ENCODE data around the gene TPM4. TPM values are rescaled to one million over a fixed set of nuclear protein-coding genes. Genes with fewer than 3 reads are reported as not detected.
A peak's percentile ranks its signal among the peaks of the same experiment; 100 is the strongest.
"Not testable (repeated sequence)": the region's sequence is repeated elsewhere in the genome, so short reads cannot be mapped to it uniquely, and the experiment has no call there.

Gene TPM4
- 100 to 1,000 TPM; 462 to 510 TPM for total RNA-seq

DNA sequence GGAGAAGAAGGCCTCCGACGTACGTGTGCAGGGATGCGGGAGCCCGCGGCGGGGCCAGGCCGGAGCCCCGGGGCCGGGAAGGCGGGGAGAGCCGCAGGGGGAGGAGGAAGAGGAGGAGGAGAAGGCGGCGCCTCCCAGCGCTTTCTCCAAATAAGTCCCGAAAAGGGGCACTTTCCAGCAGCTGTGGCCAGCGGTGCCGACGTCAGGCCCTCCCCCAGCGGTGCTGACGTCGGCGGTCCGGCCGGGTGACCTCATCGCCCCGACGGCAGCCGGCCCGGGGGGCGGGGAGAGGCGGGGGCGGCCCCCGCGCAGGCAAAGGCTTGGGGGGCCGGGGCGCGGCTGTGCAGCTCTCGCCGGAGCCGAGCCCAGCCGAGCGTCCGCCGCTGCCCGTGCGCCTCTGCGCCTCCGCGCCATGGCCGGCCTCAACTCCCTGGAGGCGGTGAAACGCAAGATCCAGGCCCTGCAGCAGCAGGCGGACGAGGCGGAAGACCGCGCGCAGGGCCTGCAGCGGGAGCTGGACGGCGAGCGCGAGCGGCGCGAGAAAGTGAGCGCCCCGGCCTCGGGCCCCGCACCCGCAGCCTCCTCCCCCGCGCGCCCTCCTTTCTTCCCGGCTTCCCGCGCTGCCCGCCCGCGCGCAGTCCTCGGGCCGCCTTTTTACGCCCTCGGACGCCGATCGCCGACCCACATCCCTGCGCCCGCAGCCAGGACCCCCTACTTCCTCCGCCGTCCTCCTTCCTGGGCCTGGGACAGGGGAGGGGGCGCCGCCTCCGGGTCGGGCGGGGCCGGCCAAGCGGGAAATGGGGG is at the start of gene TPM4:
Gene TPM4, plus strand, starts transcription at position 342 of the 804 bp plus-strand sequence. Its CDS starts 71 bp downstream, at position 413.
- H3K36me3 Mint-ChIP-seq = peaks cover 20% of the 10 kb centered on the region
- DNase-seq (ENCODE audit: low spot score) = peak; percentile 93
- peaks cover 50 to 56% of the 10 kb centered on the region in 2 donors for H3K4me1 Mint-ChIP-seq (ENCODE audit: low read depth in 2 of 2)
- peak within 1 kb of the TSS; percentile 86 for H3K4me3 Mint-ChIP-seq
- peak; percentile 80 to 85 for ATAC-seq
- no peaks in the 10 kb centered on the region for H3K27me3 Mint-ChIP-seq
- H3K27ac Mint-ChIP-seq = peak within 1 kb of the TSS; percentile 96 to 97
- H3K9me3 Mint-ChIP-seq = no peaks in the 10 kb centered on the region

DNA sequence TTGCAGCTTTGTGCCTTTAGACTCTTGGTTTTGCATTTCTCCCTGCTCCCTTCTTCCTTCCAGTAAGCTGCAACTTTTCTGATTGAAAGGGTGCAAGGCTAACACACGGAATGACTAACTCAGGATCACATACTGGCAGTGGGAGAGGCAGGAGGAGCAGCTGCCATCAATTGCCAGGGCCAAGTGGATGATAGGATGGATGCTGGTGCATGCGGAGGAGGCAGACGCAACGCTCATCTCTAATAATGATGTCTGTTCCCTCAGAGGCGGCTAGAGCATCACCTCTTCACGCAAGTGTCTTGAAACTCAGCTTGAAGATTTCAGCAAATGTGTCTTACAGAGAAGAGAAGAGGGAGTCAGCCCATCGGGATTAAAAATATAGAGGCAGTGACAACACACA is 49.5 kb upstream of the TPM4 start:
- Mint-ChIP-seq H3K36me3 (no peaks in the 10 kb centered on the region), H3K27ac (no peak overlapping the region), H3K4me3 (no peak overlapping the region), H3K4me1 (ENCODE audit: low read depth in 2 of 2) (no peaks in the 10 kb centered on the region), H3K9me3 (no peaks in the 10 kb centered on the region), H3K27me3 (no peaks in the 10 kb centered on the region)
- DNase-seq (ENCODE audit: low spot score) (no peak), ATAC-seq (no peak)

DNA sequence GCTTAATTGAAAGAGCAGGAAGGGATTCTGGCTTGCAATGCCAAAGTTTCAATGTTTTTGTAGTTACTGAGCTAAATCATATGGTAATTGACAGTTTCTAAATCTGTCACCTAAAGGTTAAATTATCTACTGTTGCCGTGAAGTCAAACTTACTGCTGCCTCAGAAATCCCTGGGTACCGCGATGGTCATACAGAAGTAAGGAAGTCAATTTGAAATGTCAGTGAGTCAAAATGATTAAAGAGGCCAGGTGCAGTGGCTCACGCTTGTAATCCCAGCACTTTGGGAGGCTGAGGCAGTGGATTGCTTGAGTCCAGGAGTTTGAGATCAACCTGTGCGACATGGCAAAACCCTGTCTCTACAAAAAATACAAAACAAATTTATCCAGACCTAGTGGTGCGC is 48.8 kb upstream of the TPM4 start:
- no peak overlapping the region for H3K27ac Mint-ChIP-seq

DNA sequence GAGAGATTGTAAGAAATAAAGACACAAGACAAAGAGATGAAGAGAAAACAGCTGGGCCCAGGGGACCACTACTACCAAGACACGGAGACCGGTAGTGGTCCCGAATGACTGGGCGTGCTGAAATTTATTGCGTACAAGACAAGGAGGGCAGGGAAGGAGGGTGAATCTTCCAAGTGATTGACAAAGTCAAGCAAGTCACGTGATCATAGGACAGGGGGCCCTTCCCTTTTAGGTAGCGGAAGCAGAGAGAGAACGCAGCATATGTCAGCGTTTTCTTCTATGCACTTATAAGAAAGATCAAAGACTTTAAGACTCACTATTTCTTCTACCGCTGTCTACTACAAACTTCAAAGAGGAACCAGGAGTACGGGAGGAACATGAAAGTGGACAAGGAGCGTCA is 46.1 kb upstream of the TPM4 start:
- DNase-seq (ENCODE audit: low spot score); H3K4me1 Mint-ChIP-seq (ENCODE audit: low read depth in 2 of 2); ATAC-seq; H3K27me3 Mint-ChIP-seq; H3K9me3 Mint-ChIP-seq; H3K4me3 Mint-ChIP-seq; H3K27ac Mint-ChIP-seq; H3K36me3 Mint-ChIP-seq: not testable (repeated sequence)

More for the DNA sequence above, 48.8 kb upstream of the TPM4 start:
- Mint-ChIP-seq H3K27me3 (no peaks in the 10 kb centered on the region), H3K36me3 (no peaks in the 10 kb centered on the region), H3K4me1 (ENCODE audit: low read depth in 2 of 2) (no peaks in the 10 kb centered on the region), H3K4me3 (no peak overlapping the region), H3K9me3 (no peaks in the 10 kb centered on the region)
- DNase-seq (ENCODE audit: low spot score) = no peak
- no peak for ATAC-seq

DNA sequence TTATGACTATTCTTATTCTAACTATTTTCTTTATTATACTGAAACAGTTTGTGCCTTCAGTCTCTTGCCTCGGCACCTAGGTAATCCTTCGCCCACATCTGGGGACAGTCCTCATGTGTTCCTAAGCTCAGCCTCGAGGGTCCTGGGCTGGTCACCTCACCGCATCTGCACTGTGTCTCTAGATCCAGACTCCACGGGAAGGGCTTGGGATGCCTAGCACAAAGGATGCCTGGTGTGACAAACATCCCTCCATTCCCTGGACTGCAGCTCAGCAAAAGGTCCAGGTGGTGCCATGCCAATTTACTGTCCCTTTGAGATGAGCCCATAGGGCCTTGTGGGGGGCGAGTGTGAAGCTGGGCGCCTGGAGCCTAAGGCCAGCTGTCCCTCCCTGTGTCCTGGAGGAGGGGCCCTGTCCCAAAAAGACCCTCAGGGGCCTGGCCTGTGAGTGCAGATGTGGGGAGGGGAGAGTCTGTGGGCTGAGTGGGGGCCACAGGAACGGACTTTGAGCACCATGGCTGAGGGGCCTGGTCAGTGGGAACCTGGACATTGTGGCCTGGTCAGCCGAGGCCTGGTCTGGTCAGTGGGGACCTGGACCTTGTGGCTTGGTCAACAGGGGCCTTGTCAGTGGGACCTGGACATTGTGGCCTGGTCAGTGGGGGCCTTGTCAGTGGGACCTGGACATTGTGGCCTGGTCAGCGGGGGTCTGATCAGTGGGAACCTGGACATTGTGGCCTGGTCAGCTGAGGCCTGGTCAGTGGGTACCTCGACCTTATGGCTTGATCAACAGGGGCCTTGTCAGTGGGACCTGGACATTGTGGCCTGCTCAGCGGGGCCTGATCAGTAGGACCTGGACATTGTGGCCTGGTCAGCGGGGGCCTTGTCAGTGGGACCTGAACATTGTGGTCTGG is 45.1 kb upstream of the TPM4 start:
- no peak for DNase-seq (ENCODE audit: low spot score)
- H3K36me3 Mint-ChIP-seq = no peaks in the 10 kb centered on the region
- no peak for ATAC-seq
- H3K27ac Mint-ChIP-seq = no peak overlapping the region
- H3K27me3 Mint-ChIP-seq = no peaks in the 10 kb centered on the region
- H3K9me3 Mint-ChIP-seq = no peaks in the 10 kb centered on the region
- no peaks in the 10 kb centered on the region for H3K4me1 Mint-ChIP-seq (ENCODE audit: low read depth in 2 of 2)
- no peak overlapping the region for H3K4me3 Mint-ChIP-seq

DNA sequence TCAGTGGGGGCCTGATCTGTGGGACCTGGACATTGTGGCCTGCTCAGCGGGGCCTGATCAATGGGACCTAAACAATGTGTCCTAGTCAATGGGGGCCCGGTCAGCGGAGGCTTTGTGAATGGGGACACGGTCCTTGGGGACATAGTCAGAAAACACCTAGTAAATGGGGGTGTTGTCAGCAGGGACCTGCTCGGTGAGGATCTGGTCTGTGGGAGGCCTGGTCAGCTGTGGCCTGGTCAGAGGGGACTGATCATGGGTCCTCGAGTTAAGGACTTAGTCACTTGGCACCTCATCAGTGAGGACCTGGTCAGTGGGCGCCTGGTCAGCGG is 44.5 kb upstream of the TPM4 start:
- no peak for DNase-seq (ENCODE audit: low spot score)
- no peak overlapping the region for H3K4me3 Mint-ChIP-seq
- H3K4me1 Mint-ChIP-seq (ENCODE audit: low read depth in 2 of 2) = no peaks in the 10 kb centered on the region
- ATAC-seq = no peak
- H3K9me3 Mint-ChIP-seq = no peaks in the 10 kb centered on the region
- no peaks in the 10 kb centered on the region for H3K27me3 Mint-ChIP-seq
- no peaks in the 10 kb centered on the region for H3K36me3 Mint-ChIP-seq
- H3K27ac Mint-ChIP-seq = no peak overlapping the region

DNA sequence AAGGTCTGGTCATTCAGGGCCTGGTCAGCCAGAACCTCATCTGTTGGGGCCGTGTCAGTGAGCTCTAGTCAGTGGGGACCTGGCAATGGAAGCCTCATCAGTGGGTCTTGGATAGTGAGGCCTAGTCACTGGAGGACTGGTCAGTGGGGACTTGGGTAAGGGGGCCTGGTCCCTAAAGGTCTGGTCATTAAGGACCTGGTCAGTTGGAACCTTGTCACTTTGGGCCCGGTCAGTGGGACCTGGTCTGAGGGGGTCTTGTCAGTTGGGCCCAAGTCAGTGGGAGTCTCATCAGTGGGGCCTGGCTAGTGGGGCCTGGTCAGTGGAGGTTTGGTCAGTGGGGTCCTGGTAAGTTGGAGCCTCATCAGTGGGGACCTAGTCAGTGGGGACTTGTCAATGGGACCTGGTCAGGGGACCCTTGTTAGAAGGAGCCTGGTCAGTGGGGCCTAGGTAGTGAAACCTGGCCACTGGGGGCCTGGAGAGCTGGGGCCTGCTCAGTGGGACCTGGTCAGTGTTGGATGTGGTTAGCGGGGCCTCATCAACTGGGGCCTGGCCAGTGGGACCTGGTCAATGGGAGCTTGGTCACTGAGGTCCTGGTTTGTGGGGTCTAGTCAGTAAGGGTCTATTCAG is 43.7 kb upstream of the TPM4 start:
- DNase-seq (ENCODE audit: low spot score) = no peak
- no peaks in the 10 kb centered on the region for H3K36me3 Mint-ChIP-seq
- no peaks in the 10 kb centered on the region for H3K27me3 Mint-ChIP-seq
- H3K27ac Mint-ChIP-seq = no peak overlapping the region
- no peaks in the 10 kb centered on the region for H3K4me1 Mint-ChIP-seq (ENCODE audit: low read depth in 2 of 2)
- ATAC-seq = peak in 1 of 2 donors; percentile 17
- no peaks in the 10 kb centered on the region for H3K9me3 Mint-ChIP-seq
- no peak overlapping the region for H3K4me3 Mint-ChIP-seq

DNA sequence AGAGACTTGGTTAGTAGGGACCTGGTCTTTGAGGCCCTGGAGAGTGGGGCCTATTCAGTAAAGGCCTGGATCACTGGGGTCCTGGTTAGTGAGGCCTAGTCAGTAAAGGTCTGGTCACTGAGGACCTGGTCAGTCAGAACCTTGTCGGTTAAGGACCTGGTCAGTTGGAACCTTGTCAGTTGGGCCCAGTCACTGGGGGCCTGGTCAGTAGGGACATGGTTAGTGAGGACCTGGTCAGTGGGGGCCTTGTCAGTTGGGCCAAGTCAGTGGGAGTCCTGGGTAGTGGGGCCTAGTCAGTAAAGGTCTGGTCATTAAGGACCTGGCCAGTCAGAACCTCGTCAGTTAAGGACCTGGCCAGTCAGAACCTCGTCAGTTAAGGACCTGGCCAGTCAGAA is 43.2 kb upstream of the TPM4 start:
- DNase-seq (ENCODE audit: low spot score) = no peak
- peak in 1 of 2 donors; percentile 17 for ATAC-seq
- Mint-ChIP-seq H3K36me3 (no peaks in the 10 kb centered on the region), H3K27me3 (no peaks in the 10 kb centered on the region), H3K27ac (no peak overlapping the region), H3K9me3 (no peaks in the 10 kb centered on the region), H3K4me3 (no peak overlapping the region), H3K4me1 (ENCODE audit: low read depth in 2 of 2) (no peaks in the 10 kb centered on the region)

DNA sequence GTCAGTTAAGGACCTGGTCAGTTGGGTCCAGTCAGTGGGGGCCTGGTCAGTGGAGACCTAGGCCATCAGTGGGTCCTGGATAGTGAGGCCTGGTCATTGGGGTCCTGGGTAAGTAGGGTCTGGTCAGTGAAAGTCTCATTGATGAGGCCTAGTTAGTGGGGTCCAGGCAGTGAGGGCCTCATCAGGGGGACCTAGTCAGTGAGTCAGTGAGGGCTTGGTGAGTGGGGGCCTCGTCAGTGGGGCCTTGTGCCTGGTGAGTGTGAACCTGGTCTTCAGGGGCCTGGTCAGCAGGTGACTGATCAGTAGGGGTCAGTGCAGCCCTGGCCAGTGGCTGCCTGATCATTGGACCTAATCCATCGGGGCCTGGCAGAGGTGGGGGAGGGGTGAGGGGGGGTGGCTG is 42.6 kb upstream of the TPM4 start:
- Mint-ChIP-seq H3K4me1 (ENCODE audit: low read depth in 2 of 2) (no peaks in the 10 kb centered on the region), H3K9me3 (no peaks in the 10 kb centered on the region), H3K36me3 (no peaks in the 10 kb centered on the region), H3K27me3 (no peaks in the 10 kb centered on the region), H3K27ac (no peak overlapping the region), H3K4me3 (no peak overlapping the region)
- ATAC-seq = no peak
- no peak for DNase-seq (ENCODE audit: low spot score)

DNA sequence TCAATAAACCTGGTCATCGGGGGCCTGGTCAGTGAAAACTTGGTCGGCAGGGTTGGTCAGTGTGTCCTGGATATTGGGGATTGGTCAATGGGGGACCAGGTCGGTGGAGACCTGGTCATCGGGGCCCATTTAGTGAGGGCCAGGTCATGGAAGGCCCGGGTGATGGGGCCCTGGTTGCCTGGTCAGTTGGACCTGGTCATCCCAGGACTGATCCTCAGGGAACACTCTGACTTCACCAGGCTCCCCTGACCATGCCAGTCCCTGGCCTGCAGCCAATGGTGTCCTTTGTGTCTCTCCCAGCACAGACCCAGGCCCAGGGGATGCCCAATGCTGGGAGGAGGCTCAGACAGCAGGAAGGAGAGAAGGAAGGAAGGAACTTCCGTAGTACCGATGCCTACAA is 42.1 kb upstream of the TPM4 start:
- Mint-ChIP-seq H3K36me3 (no peaks in the 10 kb centered on the region), H3K9me3 (no peaks in the 10 kb centered on the region), H3K4me3 (no peak overlapping the region), H3K27me3 (no peaks in the 10 kb centered on the region), H3K4me1 (ENCODE audit: low read depth in 2 of 2) (no peaks in the 10 kb centered on the region), H3K27ac (no peak overlapping the region)
- DNase-seq (ENCODE audit: low spot score) = no peak
- ATAC-seq = no peak

DNA sequence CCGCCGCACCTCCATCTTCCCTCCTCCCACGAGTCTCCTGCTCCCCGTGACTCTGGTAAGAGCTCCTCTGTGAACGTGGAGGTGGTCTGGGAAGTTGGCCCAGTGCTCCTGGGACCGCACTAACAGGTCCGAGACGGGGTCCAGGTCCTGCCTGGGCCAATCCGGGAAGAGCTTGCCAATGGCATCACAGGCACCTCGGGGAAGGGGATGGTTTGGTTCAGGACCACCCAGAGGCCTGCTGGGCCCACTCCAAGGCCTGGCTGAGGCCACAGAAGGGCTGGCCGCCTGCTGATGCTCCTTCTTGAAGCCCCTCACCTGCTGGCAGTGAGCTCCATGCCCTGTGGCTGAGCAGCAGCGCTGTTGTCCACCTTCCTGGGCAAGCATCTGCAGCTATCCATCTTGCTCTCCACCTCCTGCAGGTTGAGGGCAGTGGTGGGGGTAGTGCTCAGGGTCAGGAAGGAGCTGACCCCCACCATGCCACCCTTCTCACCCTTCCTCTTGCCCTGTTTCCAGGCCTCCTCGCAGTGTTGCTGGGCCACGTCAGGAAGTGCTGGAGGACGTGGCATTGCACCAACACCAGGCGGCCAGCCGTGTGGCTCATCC is 41.2 kb upstream of the TPM4 start:
- H3K9me3 Mint-ChIP-seq = no peaks in the 10 kb centered on the region
- H3K27ac Mint-ChIP-seq = no peak overlapping the region
- no peak for ATAC-seq
- H3K4me3 Mint-ChIP-seq = no peak overlapping the region
- no peaks in the 10 kb centered on the region for H3K27me3 Mint-ChIP-seq
- no peak for DNase-seq (ENCODE audit: low spot score)
- no peaks in the 10 kb centered on the region for H3K4me1 Mint-ChIP-seq (ENCODE audit: low read depth in 2 of 2)
- no peaks in the 10 kb centered on the region for H3K36me3 Mint-ChIP-seq

DNA sequence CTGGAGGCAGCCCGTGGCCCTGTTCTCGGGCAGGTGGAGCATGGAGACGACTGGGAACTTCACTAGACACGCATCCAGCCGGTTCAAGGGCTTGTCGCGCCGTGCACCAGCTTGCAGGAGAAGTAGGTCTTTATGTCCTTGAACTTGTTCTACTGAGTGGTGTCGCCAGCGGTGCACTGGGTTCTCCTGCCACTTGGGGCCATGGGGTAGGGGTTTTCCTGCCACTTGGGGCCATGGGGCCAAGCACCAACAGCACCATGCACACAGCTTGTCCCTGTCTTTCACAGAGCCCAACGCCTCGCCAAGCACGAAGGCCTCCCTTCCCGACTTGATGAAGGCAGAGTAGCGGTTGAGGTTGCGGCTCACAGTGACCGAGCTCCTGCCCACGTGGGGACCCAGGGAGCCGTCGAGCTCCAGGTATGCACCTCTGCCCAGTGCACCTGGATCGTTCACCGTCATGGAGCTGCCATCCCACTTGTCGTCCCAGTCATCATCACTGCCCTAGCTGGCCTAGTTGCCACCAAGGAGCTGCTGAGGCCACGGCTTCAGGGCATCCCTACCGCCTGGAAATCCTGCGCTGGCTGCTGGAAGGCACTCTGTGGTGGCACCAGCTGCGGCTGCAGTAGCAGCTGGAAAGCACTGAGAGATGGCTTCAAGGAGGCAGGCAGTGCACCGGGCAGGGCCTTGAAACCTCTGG is 40.5 kb upstream of the TPM4 start:
- Mint-ChIP-seq H3K9me3 (no peaks in the 10 kb centered on the region), H3K27ac (no peak overlapping the region), H3K4me1 (ENCODE audit: low read depth in 2 of 2) (no peaks in the 10 kb centered on the region), H3K36me3 (no peaks in the 10 kb centered on the region), H3K27me3 (no peaks in the 10 kb centered on the region), H3K4me3 (no peak overlapping the region)
- no peak for DNase-seq (ENCODE audit: low spot score)
- no peak for ATAC-seq

DNA sequence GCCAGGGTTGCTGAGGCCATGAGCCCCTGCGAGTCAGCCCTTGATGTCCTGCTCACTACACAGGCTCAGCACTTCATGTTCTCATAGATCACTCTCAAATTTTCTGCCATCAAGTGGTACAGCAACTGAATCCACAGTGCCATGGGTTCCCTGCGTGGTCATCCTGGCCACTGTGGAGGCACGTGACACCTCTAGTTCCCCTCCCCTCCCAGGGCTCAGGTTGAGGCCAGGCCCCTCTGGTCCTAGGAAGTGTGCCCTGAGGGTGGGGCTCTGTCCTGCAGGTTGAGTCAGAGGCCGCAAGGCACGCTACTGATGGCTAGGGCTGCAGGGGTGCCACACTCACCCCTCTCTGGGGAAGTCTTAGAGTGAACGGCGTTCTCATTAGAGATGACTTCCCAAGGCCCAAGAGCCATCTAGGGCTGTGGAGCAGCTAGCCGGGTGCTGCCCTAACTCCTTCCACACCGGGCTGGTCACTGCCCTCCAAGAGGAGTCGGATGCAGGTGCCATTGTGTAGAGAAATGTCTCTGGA is 39.8 kb upstream of the TPM4 start:
- H3K9me3 Mint-ChIP-seq = no peaks in the 10 kb centered on the region
- no peaks in the 10 kb centered on the region for H3K36me3 Mint-ChIP-seq
- ATAC-seq (no peak), DNase-seq (ENCODE audit: low spot score) (no peak)
- no peak overlapping the region for H3K4me3 Mint-ChIP-seq
- no peaks in the 10 kb centered on the region for H3K4me1 Mint-ChIP-seq (ENCODE audit: low read depth in 2 of 2)
- H3K27ac Mint-ChIP-seq = no peak overlapping the region
- H3K27me3 Mint-ChIP-seq = no peaks in the 10 kb centered on the region

Data from natural killer cell treated with Interleukin-12 subunit alpha and Interleukin-12 subunit beta and Interleukin-15 and Interleukin-18, amount 100 ng/mL, for 72 hours (primary cell).